GM23338 (cell line): ENCODE results near the gene RAD18. TPM values are rescaled to one million over a fixed set of nuclear protein-coding genes. Genes with fewer than 3 reads are reported as not detected.
A peak's percentile ranks its signal among the peaks of the same experiment; 100 is the strongest.

ENCODE experiments used
- ATAC-seq: fragments of 200-7000 bp; cut with Tn5 transposase; 3 replicates; pipeline ENCODE4 v1.9.1; 2020
- DNase-seq: peaks from one replicate; pipeline ENCODE4 v3.0.0-alpha.2; 2015; ENCODE audit warnings: low spot score
- H2AFZ ChIP-seq: fragments of 200-600 bp; sonication (generic); 2 replicates; pipeline ENCODE4 v1.8.0; 2016; ENCODE audit warnings: antibody characterized with exemption, mild to moderate bottlenecking, moderate library complexity
- H3F3A ChIP-seq: fragments of 200-600 bp; sonication (generic); replicated peaks from 2 replicates; pipeline ENCODE4 v1.8.0; 2017; ENCODE audit warnings: antibody characterized with exemption, mixed run types, low read depth
- H3K27ac ChIP-seq: fragments of 200-600 bp; sonication (generic); 2 replicates; pipeline ENCODE4 v1.6.1; 2016; ENCODE audit warnings: low read depth
- H3K27me3 ChIP-seq: fragments of 200-600 bp; sonication (generic); 2 replicates; pipeline ENCODE4 v1.8.0; 2016; ENCODE audit warnings: mild to moderate bottlenecking, mixed run types, moderate library complexity; ENCODE audit not compliant: insufficient read depth
- H3K36me3 ChIP-seq: fragments of 200-600 bp; sonication (generic); 2 replicates; pipeline ENCODE4 v1.8.0; 2016; ENCODE audit warnings: mild to moderate bottlenecking; ENCODE audit not compliant: insufficient read depth
- H3K4me1 ChIP-seq: fragments of 200-600 bp; sonication (generic); 2 replicates; pipeline ENCODE4 v1.8.0; 2016; ENCODE audit warnings: mild to moderate bottlenecking, moderate library complexity; ENCODE audit not compliant: insufficient read depth
- H3K4me2 ChIP-seq: fragments of 200-600 bp; sonication (generic); 2 replicates; pipeline ENCODE4 v1.7.1; 2017; ENCODE audit warnings: mixed run types
- H3K4me3 ChIP-seq: fragments of 200-600 bp; sonication (generic); 2 replicates; pipeline ENCODE4 v1.6.1; 2016; ENCODE audit warnings: mixed run types
- H3K79me2 ChIP-seq: fragments of 200-600 bp; sonication (generic); replicated peaks from 2 replicates; pipeline ENCODE4 v1.8.0; 2017; ENCODE audit warnings: mild to moderate bottlenecking; ENCODE audit not compliant: insufficient read depth
- H3K9me2 ChIP-seq: fragments of 200-600 bp; sonication (generic); 2 replicates; pipeline ENCODE4 v1.8.0; 2017; ENCODE audit not compliant: insufficient read depth
- H4K20me1 ChIP-seq: fragments of 200-600 bp; sonication (generic); replicated peaks from 2 replicates; pipeline ENCODE4 v1.8.0; 2017; ENCODE audit warnings: mild to moderate bottlenecking; ENCODE audit not compliant: insufficient read depth
- H3K27ac Mint-ChIP-seq: 2 replicates; pipeline ENCODE4 v1.8.0; 2020; ENCODE audit warnings: inconsistent platforms, mild to moderate bottlenecking, moderate library complexity, mixed read lengths
- H3K27me3 Mint-ChIP-seq: 3 replicates; pipeline ENCODE4 v1.8.0; 2022; ENCODE audit warnings: low read depth, mild to moderate bottlenecking, moderate library complexity, mixed read lengths, inconsistent platforms; ENCODE audit not compliant: insufficient read depth, poor library complexity
- H3K36me3 Mint-ChIP-seq: 3 replicates; pipeline ENCODE4 v1.8.0; 2021; ENCODE audit warnings: low read depth, mild to moderate bottlenecking, inconsistent platforms, moderate library complexity, mixed read lengths
- H3K4me1 Mint-ChIP-seq: 3 replicates; pipeline ENCODE4 v1.8.0; 2020; ENCODE audit warnings: mild to moderate bottlenecking, inconsistent platforms, mixed read lengths
- H3K4me3 Mint-ChIP-seq: 3 replicates; pipeline ENCODE4 v1.8.0; 2021; ENCODE audit warnings: moderate library complexity, mild to moderate bottlenecking, inconsistent platforms, mixed read lengths
- H3K9me3 Mint-ChIP-seq: 3 replicates; pipeline ENCODE4 v1.8.0; 2020; ENCODE audit warnings: moderate library complexity, mild to moderate bottlenecking, inconsistent platforms, mixed read lengths
- ETS1 ChIP-seq: IDR thresholded peaks from 2 replicates; pipeline ENCODE4 v1.6.1; 2016; ENCODE audit warnings: antibody characterized with exemption
- EZH2 ChIP-seq: fragments of 200-600 bp; sonication (generic); IDR thresholded peaks from one replicate; pipeline ENCODE4 v1.8.0; 2017; ENCODE audit warnings: antibody characterized with exemption, mild to moderate bottlenecking, low read depth; ENCODE audit not compliant: unreplicated experiment
- NANOG ChIP-seq: IDR thresholded peaks from 2 replicates; pipeline ENCODE4 v1.6.1; 2016; ENCODE audit warnings: antibody characterized with exemption, borderline replicate concordance
- POLR2AphosphoS5 ChIP-seq: IDR thresholded peaks from 2 replicates; pipeline ENCODE4 v1.6.1; 2016; ENCODE audit warnings: antibody characterized with exemption, low read depth
- STAT1 ChIP-seq: IDR thresholded peaks from one replicate; pipeline ENCODE4 v1.6.1; 2016; ENCODE audit warnings: antibody characterized with exemption; ENCODE audit not compliant: unreplicated experiment
- ZNF114 ChIP-seq: fragments of 250-450 bp; sonication (Bioruptor Pico); IDR thresholded peaks from 2 replicates; pipeline ENCODE4 v1.5.0; 2020; ENCODE audit warnings: mild to moderate bottlenecking, moderate library complexity
- ZNF331 ChIP-seq: fragments of 250-450 bp; sonication (Bioruptor Pico); IDR thresholded peaks from 2 replicates; pipeline ENCODE4 v1.5.0; 2020; ENCODE audit warnings: low read depth, mild to moderate bottlenecking, moderate library complexity
- polyA plus RNA-seq: library from polyadenylated mRNA; unstranded; fragments of >200 nt; fragmentation: Nextera tagmentation; extraction: Ambion mirVana; gene quantifications from 2 replicates; pipeline ENCODE4 v1.2.1, GENCODE V29; 2016
- total RNA-seq: library from RNA; depleted of rRNA; stranded (reverse); fragments of >200 nt; shearing (Covaris generic); gene quantifications from 2 replicates; pipeline ENCODE4 v1.2.3, GENCODE V29; 2014
- TF ChIP-seq, protein P1 (sequence below): fragments of 250-450 bp; sonication (Bioruptor Pico); IDR thresholded peaks from 2 replicates; pipeline ENCODE4 v1.5.0; 2020; ENCODE audit warnings: mild to moderate bottlenecking, moderate library complexity

Gene RAD18
- total and polyA plus RNA-seq, 2 experiments from 2014 or later, result 25.4 to 40.1 TPM

DNA sequence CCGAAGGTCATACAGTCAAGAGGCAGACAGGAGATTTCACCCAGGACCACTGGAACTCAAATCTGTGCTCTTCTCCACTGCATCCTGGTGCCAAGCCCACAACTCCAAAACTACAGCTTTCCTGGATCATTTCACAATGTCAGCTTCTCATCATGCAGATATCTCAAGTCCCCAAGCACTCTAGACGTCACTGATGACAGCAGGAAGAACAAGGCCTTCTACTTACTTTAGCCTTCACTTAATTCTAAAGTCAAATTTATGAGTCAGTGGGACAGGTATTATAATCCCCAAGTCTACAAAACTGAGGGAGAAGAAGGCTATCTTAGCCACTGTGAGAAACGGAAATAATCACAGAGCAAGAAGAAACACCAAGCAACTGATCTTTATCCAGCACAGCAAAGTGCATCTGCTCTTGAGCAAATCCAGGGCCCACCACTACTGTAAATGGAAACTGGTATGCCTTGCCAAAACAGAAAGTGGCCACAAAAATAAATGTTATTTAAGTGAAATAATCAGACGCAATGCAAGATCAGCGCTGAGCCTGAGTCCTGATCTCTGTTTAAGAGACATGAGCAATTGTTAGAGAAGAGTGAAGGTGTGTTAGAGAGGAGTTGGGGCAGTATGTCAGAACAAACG lies 928 bp downstream of the RAD18 start:
- peak overlapping the region; percentile 91; the same call in 1 of the 2 replicates for H3K27ac Mint-ChIP-seq
- no peaks in the 10 kb centered on the region for H3K9me2 ChIP-seq
- H3K36me3 ChIP-seq, result peaks cover 9% of the 10 kb centered on the region; the same call in 1 of the 2 replicates
- H4K20me1 ChIP-seq, result peaks cover 24% of the 10 kb centered on the region
- H3K4me3 ChIP-seq, result peak overlapping the region; percentile 91
- H3K9me3 Mint-ChIP-seq, result no peaks in the 10 kb centered on the region
- H3K4me1 ChIP-seq, result peaks cover 13% of the 10 kb centered on the region
- no peak overlapping the region for H3K27ac ChIP-seq
- H3K4me2 ChIP-seq, result peak overlapping the region; percentile 97
- H3K79me2 ChIP-seq, result peaks cover 53% of the 10 kb centered on the region
- H3K27me3 ChIP-seq, result no peaks in the 10 kb centered on the region
- no peak for TF ChIP-seq ZNF114 (CRISPR knock-in tag)
- H3K36me3 Mint-ChIP-seq, result peaks cover 10% of the 10 kb centered on the region; the same call in 2 of the 3 replicates
- 0 out of 2 replicates have a peak overlapping the region, but pooled peaks have one; percentile 73 for H2AFZ ChIP-seq
- peaks cover 13% of the 10 kb centered on the region for H3K27me3 Mint-ChIP-seq
- H3K4me1 Mint-ChIP-seq, result peaks cover 27% of the 10 kb centered on the region
- H3F3A ChIP-seq, result no peaks in the 10 kb centered on the region
- DNase-seq, result no peak
- no peak for ATAC-seq
- peak overlapping the region; percentile 95 for H3K4me3 Mint-ChIP-seq

DNA sequence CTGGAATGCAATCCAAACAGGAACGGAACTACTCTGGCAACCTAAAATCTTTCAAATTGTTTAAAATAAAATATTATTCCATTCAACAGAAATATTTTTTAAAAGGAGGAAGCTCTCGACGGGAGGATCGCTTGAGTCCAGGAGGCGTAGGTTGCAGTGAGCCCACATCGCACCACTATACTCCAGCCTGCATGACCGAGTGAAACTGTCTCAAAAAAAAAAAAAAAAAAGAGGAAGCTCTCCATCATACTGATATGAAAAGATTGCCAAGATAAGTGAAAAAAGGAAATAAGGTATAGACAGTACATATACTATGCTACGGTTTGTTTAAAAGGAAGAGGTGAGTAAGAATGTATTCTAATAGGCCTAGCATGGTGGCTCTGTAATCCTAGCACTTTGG lies 3.6 kb downstream of the RAD18 start:
- peaks cover 9% of the 10 kb centered on the region; the same call in 1 of the 2 replicates for H3K36me3 ChIP-seq
- H2AFZ ChIP-seq, result no peak overlapping the region
- H3K27me3 Mint-ChIP-seq, result peaks cover 6% of the 10 kb centered on the region
- peaks cover 72% of the 10 kb centered on the region for H3K79me2 ChIP-seq
- H3K27me3 ChIP-seq, result no peaks in the 10 kb centered on the region
- no peak overlapping the region for H3K4me3 Mint-ChIP-seq
- no peak overlapping the region for H3K4me3 ChIP-seq
- no peak overlapping the region for H3K27ac Mint-ChIP-seq
- H3K4me1 Mint-ChIP-seq, result peaks cover 16% of the 10 kb centered on the region
- H3K4me2 ChIP-seq, result no peak overlapping the region
- H3K9me2 ChIP-seq, result no peaks in the 10 kb centered on the region
- H3K36me3 Mint-ChIP-seq, result peaks cover 21% of the 10 kb centered on the region; the same call in 2 of the 3 replicates
- no peaks in the 10 kb centered on the region for H3F3A ChIP-seq
- H4K20me1 ChIP-seq, result peaks cover 24% of the 10 kb centered on the region
- no peaks in the 10 kb centered on the region for H3K9me3 Mint-ChIP-seq
- H3K27ac ChIP-seq, result no peak overlapping the region
- peaks cover 18% of the 10 kb centered on the region for H3K4me1 ChIP-seq
- TF ChIP-seq NANOG (no peak), STAT1 (no peak), ZNF331 (CRISPR knock-in tag) (no peak), EZH2 (no peak), POLR2AphosphoS5 (no peak), ETS1 (no peak)
- TF ChIP-seq, protein P1, sequence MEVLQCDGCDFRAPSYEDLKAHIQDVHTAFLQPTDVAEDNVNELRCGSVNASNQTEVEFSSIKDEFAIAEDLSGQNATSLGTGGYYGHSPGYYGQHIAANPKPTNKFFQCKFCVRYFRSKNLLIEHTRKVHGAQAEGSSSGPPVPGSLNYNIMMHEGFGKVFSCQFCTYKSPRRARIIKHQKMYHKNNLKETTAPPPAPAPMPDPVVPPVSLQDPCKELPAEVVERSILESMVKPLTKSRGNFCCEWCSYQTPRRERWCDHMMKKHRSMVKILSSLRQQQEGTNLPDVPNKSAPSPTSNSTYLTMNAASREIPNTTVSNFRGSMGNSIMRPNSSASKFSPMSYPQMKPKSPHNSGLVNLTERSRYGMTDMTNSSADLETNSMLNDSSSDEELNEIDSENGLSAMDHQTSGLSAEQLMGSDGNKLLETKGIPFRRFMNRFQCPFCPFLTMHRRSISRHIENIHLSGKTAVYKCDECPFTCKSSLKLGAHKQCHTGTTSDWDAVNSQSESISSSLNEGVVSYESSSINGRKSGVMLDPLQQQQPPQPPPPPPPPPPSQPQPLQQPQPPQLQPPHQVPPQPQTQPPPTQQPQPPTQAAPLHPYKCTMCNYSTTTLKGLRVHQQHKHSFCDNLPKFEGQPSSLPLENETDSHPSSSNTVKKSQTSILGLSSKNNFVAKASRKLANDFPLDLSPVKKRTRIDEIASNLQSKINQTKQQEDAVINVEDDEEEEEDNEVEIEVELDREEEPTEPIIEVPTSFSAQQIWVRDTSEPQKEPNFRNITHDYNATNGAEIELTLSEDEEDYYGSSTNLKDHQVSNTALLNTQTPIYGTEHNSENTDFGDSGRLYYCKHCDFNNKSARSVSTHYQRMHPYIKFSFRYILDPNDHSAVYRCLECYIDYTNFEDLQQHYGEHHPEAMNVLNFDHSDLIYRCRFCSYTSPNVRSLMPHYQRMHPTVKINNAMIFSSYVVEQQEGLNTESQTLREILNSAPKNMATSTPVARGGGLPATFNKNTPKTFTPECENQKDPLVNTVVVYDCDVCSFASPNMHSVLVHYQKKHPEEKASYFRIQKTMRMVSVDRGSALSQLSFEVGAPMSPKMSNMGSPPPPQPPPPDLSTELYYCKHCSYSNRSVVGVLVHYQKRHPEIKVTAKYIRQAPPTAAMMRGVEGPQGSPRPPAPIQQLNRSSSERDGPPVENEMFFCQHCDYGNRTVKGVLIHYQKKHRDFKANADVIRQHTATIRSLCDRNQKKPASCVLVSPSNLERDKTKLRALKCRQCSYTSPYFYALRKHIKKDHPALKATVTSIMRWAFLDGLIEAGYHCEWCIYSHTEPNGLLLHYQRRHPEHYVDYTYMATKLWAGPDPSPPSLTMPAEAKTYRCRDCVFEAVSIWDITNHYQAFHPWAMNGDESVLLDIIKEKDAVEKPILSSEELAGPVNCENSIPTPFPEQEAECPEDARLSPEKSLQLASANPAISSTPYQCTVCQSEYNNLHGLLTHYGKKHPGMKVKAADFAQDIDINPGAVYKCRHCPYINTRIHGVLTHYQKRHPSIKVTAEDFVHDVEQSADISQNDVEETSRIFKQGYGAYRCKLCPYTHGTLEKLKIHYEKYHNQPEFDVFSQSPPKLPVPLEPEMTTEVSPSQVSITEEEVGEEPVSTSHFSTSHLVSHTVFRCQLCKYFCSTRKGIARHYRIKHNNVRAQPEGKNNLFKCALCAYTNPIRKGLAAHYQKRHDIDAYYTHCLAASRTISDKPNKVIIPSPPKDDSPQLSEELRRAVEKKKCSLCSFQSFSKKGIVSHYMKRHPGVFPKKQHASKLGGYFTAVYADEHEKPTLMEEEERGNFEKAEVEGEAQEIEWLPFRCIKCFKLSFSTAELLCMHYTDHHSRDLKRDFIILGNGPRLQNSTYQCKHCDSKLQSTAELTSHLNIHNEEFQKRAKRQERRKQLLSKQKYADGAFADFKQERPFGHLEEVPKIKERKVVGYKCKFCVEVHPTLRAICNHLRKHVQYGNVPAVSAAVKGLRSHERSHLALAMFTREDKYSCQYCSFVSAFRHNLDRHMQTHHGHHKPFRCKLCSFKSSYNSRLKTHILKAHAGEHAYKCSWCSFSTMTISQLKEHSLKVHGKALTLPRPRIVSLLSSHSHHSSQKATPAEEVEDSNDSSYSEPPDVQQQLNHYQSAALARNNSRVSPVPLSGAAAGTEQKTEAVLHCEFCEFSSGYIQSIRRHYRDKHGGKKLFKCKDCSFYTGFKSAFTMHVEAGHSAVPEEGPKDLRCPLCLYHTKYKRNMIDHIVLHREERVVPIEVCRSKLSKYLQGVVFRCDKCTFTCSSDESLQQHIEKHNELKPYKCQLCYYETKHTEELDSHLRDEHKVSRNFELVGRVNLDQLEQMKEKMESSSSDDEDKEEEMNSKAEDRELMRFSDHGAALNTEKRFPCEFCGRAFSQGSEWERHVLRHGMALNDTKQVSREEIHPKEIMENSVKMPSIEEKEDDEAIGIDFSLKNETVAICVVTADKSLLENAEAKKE (CRISPR knock-in tag), result no peak
- no peak for DNase-seq
- no peak for ATAC-seq
